ENCODE results near the gene MTURN. TPM values are rescaled to one million over a fixed set of nuclear protein-coding genes. Genes with fewer than 3 reads are reported as not detected.

The MTURN gene
- total RNA-seq, 4 donors from 2014 or later = 196 to 252 (median 225) TPM

- H3K4me3 ChIP-seq = no peak overlapping the region
- ATAC-seq = no peak
- WGBS, 2 donors (ENCODE audit: low coverage in 1 of 2) = 50 to 73% methylated on average over 1 to 2 of the region's 2 CpGs
- H3K27me3 ChIP-seq = no peaks in the 10 kb centered on the region
- H3K36me3 ChIP-seq = no peaks in the 10 kb centered on the region
- peak overlapping the region; percentile 66 to 74 (median 69) for H3K27ac ChIP-seq
- peaks cover 8 to 76% (median 18%) of the 10 kb centered on the region in 3 donors for H3K4me1 ChIP-seq
- TF ChIP-seq EP300 (IDR thresholded peaks at IDR 0.05) = no peak
- no peak for TF ChIP-seq POLR2AphosphoS5 (IDR thresholded peaks at IDR 0.05)
- no peak for TF ChIP-seq CTCF (IDR thresholded peaks at IDR 0.05)
- TF ChIP-seq POLR2A (IDR thresholded peaks at IDR 0.05) = no peak
- H3K9me3 ChIP-seq = no peaks in the 10 kb centered on the region
Measured at GRCh38 chr7:30180718-30181117, 45.9 kb downstream of the MTURN start.

GRCh38 chr7:30181211-30181610, 46.4 kb downstream of the MTURN start:
- no peak for ATAC-seq
- H3K27ac ChIP-seq = peak overlapping the region; percentile 66 to 74 (median 69)
- no peak overlapping the region for H3K4me3 ChIP-seq
- H3K9me3 ChIP-seq = no peaks in the 10 kb centered on the region
- no peaks in the 10 kb centered on the region for H3K36me3 ChIP-seq
- WGBS, 2 donors (ENCODE audit: low coverage in 1 of 2) = 54 to 65% methylated on average over 3 to 6 of the region's 6 CpGs
- TF ChIP-seq CTCF (IDR thresholded peaks at IDR 0.05) = no peak
- TF ChIP-seq POLR2A (IDR thresholded peaks at IDR 0.05) = no peak
- TF ChIP-seq POLR2AphosphoS5 (IDR thresholded peaks at IDR 0.05) = peak; percentile 57
- TF ChIP-seq EP300 (IDR thresholded peaks at IDR 0.05) = no peak
- no peaks in the 10 kb centered on the region for H3K27me3 ChIP-seq
- peaks cover 8 to 72% (median 18%) of the 10 kb centered on the region in 3 donors for H3K4me1 ChIP-seq

GRCh38 chr7:30181736-30182522, 47.1 kb downstream of the MTURN start:
- Histone ChIP-seq H3K4me3 (no peak overlapping the region), H3K36me3 (no peaks in the 10 kb centered on the region), H3K27ac (peak overlapping the region; percentile 66 to 74 (median 69)), H3K4me1 (peaks cover 8 to 66% (median 18%) of the 10 kb centered on the region in 3 donors), H3K27me3 (no peaks in the 10 kb centered on the region), H3K9me3 (no peaks in the 10 kb centered on the region)
- ATAC-seq = peak; percentile 59
- TF ChIP-seq POLR2A (IDR thresholded peaks at IDR 0.05) (no peak), EP300 (IDR thresholded peaks at IDR 0.05) (no peak), POLR2AphosphoS5 (IDR thresholded peaks at IDR 0.05) (peak; percentile 88), CTCF (IDR thresholded peaks at IDR 0.05) (no peak)
- WGBS, 2 donors (ENCODE audit: low coverage in 1 of 2) = 27 to 45% methylated on average over 3 to 7 of the region's 7 CpGs

GRCh38 chr7:30182814-30183213, 48.0 kb downstream of the MTURN start:
- Histone ChIP-seq H3K36me3 (no peaks in the 10 kb centered on the region), H3K27me3 (no peaks in the 10 kb centered on the region), H3K27ac (peak overlapping the region in 3 of 4 donors; percentile 66 to 74 (median 71)), H3K4me1 (peaks cover 8 to 58% (median 18%) of the 10 kb centered on the region in 3 donors), H3K9me3 (no peaks in the 10 kb centered on the region), H3K4me3 (no peak overlapping the region)
- no peak for ATAC-seq
- 83 to 84% methylated on average over 2 of the region's 2 CpGs for WGBS, 2 donors (ENCODE audit: low coverage in 1 of 2)
- TF ChIP-seq EP300 (IDR thresholded peaks at IDR 0.05) (no peak), CTCF (IDR thresholded peaks at IDR 0.05) (no peak), POLR2AphosphoS5 (IDR thresholded peaks at IDR 0.05) (no peak), POLR2A (IDR thresholded peaks at IDR 0.05) (no peak)
